HG03066 (cell line): Measurements from ENCODE around the gene TBC1D13.

ENCODE experiments used
- ATAC-seq: cut with Tn5 transposase; IDR thresholded peaks from one replicate; pipeline ENCODE4 v1.9.1; 2021; ENCODE audit warnings: low read depth; ENCODE audit not compliant: unreplicated experiment

The TBC1D13 gene

GRCh38 chr9:128820665-128821583 lies 33.9 kb downstream of the TBC1D13 start:
- ATAC-seq = no peak

- no peak for ATAC-seq
Observed at GRCh38 chr9:128821584-128822406, 34.7 kb downstream of the TBC1D13 start.

DNA sequence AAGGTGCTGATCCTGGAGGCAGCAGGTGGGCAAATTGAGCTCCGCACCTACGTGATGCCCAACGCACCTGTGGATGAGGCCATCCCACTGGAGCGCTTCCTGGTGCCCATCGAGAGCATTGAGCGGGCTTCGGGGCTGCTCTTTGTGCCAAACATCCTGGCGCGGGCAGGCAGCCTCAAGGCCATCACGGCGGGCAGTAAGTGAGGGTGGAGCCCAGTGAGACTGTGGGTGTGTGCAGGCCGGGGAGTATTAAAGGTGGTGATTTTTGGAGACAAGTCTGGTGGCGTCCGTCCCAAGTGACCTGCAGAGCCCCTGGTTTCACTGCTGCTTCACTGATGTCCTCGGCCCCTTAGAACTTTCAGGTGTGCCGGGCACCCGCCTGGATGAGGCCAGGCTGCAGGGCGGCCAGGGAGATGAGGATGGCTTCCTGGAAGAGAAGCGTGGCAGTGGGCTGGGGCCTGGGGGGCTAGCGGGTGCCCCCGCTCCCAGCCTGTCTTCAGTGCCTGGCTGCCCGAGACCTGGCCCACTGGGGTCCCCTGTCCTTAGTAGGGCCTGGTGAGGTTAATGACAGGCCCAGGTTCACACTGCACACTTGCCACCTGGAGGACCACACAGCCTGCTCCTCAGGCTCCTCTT lies 35.5 kb downstream of the TBC1D13 start:
- ATAC-seq = no peak

DNA sequence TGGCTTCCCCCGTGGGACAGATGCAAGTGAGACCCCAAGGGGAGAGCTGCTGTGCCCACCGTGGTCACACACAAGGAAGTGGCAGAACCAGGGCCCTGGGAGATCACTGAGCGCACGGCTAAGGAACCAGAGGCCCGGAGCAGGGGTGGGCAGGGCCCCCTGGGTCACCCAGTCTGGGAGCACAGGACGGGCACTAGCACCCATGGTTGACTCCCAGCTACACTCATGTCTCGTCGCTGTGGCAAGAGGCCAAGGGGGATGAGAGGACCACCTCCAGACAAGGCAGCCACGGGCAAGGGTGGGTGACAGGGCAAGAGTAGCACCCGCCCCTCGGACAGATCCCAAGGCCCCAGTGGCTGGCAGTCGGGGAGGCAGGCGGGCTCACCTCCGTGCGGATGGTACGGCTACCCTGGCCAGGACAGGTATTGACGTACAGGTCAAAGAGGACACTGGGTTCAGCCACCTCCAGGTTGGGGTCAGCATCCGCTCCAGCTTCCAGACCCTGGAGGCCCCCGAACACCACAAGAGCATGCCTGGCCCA lies 36.4 kb downstream of the TBC1D13 start:
- ATAC-seq = no peak

DNA sequence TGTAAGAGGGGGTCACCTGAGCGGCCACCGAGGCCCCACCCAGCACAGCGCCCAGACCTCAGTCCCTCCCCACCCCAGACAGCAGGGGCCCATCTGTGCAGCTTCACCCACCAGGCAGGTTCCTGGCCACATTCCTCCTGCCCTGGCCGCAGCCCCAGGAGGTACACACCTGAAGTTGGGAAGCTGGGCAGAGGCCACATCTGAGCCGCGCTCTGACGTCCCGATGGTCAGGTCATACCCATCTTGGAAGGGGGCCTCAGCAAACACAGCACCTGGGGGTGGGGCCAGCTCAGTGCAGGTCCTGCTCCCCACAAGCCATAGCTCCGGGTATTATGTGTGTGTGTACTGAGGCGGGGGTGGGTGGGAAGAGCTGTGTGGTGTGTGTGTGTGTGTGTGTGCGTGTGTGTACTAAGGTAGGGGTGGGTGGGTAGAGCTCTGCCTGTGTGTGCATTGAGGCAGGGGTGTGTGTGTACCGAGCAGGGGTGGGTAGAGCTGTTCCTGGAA lies 36.9 kb downstream of the TBC1D13 start:
- no peak for ATAC-seq

DNA sequence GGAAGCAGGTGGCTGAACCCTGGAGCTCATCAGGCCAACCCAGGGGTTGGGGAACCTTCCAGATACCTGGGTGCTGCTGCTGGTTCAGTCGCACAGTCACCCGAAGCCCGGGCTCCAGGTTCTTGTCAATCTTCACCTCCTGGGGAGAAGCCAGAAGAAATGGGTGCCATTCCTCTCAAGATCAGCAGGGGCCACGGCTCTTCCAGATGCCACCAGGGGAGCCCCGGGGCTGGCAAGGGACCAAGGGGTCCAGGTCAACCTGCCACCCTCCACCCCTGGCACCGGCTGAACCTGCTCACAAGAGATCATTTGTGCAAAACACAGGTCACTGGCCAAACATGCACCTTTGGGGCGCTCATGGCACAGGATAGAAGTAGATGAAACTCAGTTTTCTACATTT lies 37.9 kb downstream of the TBC1D13 start:
- ATAC-seq = no peak

- no peak for ATAC-seq
Observed at GRCh38 chr9:128825923-128826700, 39.1 kb downstream of the TBC1D13 start.

- ATAC-seq = no peak
Observed at GRCh38 chr9:128828267-128828666, 41.2 kb downstream of the TBC1D13 start.

- ATAC-seq = no peak
Observed at GRCh38 chr9:128828719-128829452, 41.8 kb downstream of the TBC1D13 start.

GRCh38 chr9:128829477-128830251 lies 42.6 kb downstream of the TBC1D13 start, which contains the start of gene SPOUT1:
Gene SPOUT1 (minus strand): TSS chr9:128829794. CDS start chr9:128829780, 14 bp downstream.
- ATAC-seq = peak; percentile 97

DNA sequence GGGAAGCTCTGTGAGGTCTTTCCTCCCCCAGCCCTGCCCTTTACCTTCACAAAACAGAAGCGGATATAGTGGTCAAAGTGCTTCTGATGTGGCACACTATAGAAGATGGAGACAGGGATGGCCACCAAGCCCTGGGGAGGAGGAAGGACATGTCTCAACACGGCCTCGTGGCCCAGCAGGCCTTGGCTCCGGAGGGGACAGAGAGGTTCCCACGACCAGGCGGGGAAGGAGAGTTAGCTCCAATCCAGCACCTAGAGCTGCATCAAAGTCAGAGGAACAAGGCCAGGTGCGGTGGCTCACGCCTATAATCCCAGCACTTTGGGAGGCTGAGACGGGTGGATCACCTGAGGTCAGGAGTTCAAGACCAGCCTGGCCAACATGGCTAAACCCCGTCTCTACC lies 46.6 kb downstream of the TBC1D13 start:
- ATAC-seq = no peak

GRCh38 chr9:128835246-128836210 lies 48.5 kb downstream of the TBC1D13 start:
- ATAC-seq = no peak

DNA sequence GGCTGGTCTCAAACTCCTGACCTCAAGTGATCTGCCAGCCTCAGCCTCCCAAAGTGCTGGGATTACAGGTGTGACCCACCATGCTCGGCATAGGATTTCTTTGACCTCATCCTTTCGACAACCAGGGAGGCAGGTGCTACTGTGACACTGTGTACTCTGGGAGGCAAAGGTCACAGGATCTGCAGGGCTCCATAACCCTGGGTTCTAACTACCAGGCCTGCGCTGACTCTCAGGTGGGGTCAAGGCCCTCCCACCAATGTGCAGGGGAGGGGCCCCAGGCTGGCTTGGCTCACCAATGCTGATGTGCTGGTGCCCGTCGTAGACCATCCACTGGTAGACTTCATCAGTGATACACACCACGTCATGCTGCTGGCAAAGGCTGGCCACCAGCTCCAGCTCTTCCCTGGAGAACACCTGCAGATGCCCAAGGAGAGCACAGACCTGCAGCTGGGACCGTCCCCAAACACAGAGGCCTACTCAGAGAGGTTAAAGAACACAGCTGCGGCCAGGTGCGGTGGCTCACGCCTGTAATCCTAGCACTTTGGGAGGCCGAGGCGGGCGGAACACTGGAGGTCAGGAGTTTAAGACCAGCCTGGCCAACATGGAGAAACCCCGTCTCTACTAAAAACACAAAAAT lies 49.6 kb downstream of the TBC1D13 start:
- ATAC-seq = no peak

- ATAC-seq = no peak
Observed at GRCh38 chr9:128838338-128838737, 51.3 kb downstream of the TBC1D13 start.

- ATAC-seq = no peak
Observed at GRCh38 chr9:128840524-128840923, 53.5 kb downstream of the TBC1D13 start.

DNA sequence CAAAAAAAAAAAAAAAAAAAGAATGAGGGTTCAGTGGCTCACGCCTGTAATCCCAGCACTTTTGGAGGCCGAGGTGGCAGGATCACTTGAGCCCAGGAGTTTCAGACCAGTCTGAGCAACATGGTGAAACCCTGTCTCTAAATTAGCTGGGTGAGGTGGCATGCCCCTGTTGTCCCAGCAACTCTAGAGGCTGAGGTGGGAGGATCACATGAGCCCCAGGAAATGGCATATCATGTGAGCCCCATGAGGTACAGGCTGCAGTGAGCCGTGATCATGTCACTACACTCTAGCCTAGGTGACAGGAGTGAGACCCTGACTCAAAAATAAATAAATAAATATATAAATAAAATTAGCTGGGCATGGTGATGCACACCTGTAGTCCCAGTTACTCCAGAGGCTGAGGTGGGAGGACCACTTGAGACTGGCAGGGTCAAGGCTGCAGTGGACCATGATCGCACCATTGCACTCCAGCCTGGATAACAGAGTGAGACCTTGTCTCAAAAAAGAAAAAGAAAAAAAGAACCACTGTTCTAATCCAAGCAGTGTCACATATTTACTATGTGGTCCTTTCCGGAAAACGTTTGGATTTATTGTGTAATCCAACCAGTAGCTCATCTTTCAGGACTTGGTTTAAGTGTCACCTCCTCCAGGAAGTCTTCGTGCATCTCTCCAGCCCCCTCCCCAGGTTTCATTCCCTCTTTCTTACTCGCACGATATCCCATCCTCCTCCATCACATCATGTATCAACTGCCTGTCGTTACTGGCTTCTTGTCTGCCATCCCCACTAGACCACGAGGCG lies 54.8 kb downstream of the TBC1D13 start:
- ATAC-seq = no peak
